ENCODE results near the gene GRAP.
"Not testable (repeated sequence)": the region's sequence is repeated elsewhere in the genome, so short reads cannot be mapped to it uniquely, and the experiment has no call there.

GRCh38 chr17:19028671-19029070 lies 18.1 kb downstream of the GRAP start:
- not testable (repeated sequence) for TF ChIP-seq CTCF (conservative IDR thresholded peaks at IDR 0.05; ENCODE audit: low read depth, low read length); EZH2 (IDR thresholded peaks at IDR 0.05; ENCODE audit: borderline replicate concordance, low read depth, low read length, poor library complexity, severe bottlenecking)
